GM18520 (cell line): ENCODE measurements around the gene TRIM25.

Experiments
- ATAC-seq: cut with Tn5 transposase; IDR thresholded peaks from one replicate; pipeline ENCODE4 v1.9.1; 2021; ENCODE audit not compliant: unreplicated experiment

TRIM25 gene

GRCh38 chr17:56868716-56869115 lies 45.1 kb downstream of the TRIM25 start:
- ATAC-seq, result no peak

- ATAC-seq, result no peak
Observed at GRCh38 chr17:56867948-56868376, 45.9 kb downstream of the TRIM25 start.

- no peak for ATAC-seq
Observed at GRCh38 chr17:56866496-56866895, 47.4 kb downstream of the TRIM25 start.

GRCh38 chr17:56866076-56866475 lies 47.8 kb downstream of the TRIM25 start:
- ATAC-seq, result no peak

GRCh38 chr17:56863974-56864373 lies 49.9 kb downstream of the TRIM25 start:
- ATAC-seq, result no peak

- no peak for ATAC-seq
Observed at GRCh38 chr17:56861899-56862298, 52.0 kb downstream of the TRIM25 start.

GRCh38 chr17:56851008-56851407 lies 62.8 kb downstream of the TRIM25 start:
- no peak for ATAC-seq

GRCh38 chr17:56850591-56850990 lies 63.3 kb downstream of the TRIM25 start:
- no peak for ATAC-seq

GRCh38 chr17:56849131-56849530 lies 64.7 kb downstream of the TRIM25 start:
- no peak for ATAC-seq

- ATAC-seq, result no peak
Observed at GRCh38 chr17:56847106-56847505, 66.7 kb downstream of the TRIM25 start.

GRCh38 chr17:56845934-56846333 lies 67.9 kb downstream of the TRIM25 start:
- ATAC-seq, result no peak

GRCh38 chr17:56842577-56842976 lies 71.3 kb downstream of the TRIM25 start:
- ATAC-seq, result no peak

GRCh38 chr17:56838687-56839086 lies 75.2 kb downstream of the TRIM25 start:
- ATAC-seq, result no peak
